Esophagus muscularis mucosa (tissue), 4 donors: ENCODE data around the gene DSC3. TPM values are rescaled to one million over a fixed set of nuclear protein-coding genes. Genes with fewer than 3 reads are reported as not detected.
A peak's percentile ranks its signal among the peaks of the same experiment; 100 is the strongest.

Experiments
- DNase-seq: peaks from one replicate; pipeline ENCODE4 v3.0.0-alpha.2; 2017; ENCODE audit errors: extremely low spot score
- H3K27ac ChIP-seq, 4 donors: fragments of 200-600 bp; sonication (generic); replicated peaks in 1 of 4; 1 replicate in 3 of 4; 2 replicates in 1 of 4; pipeline ENCODE4 v1.5.1; 2016 to 2019; ENCODE audit warnings: mild to moderate bottlenecking in 1 of 4
- H3K27me3 ChIP-seq, 4 donors: fragments of 200-600 bp; sonication (generic); one replicate each; pipeline versions ENCODE4 v1.5.1 to v1.6.0; 2016 to 2019
- H3K36me3 ChIP-seq, 4 donors: fragments of 200-600 bp; sonication (generic); one replicate each; pipeline ENCODE4 v1.5.1; 2016 to 2019
- H3K4me1 ChIP-seq, 4 donors: fragments of 200-600 bp; sonication (generic); one replicate each; pipeline ENCODE4 v1.5.1; 2016 to 2019
- H3K4me3 ChIP-seq, 4 donors: fragments of 200-600 bp; sonication (generic); 1 replicate in 2 of 4; 2 replicates in 2 of 4; pipeline ENCODE4 v1.5.1; 2016 to 2019; ENCODE audit warnings: mild to moderate bottlenecking in 4 of 4, moderate library complexity in 1 of 4
- H3K9me3 ChIP-seq, 4 donors: fragments of 200-600 bp; sonication (generic); 1 replicate in 3 of 4; 2 replicates in 1 of 4; pipeline ENCODE4 v1.5.1; 2016 to 2019
- EP300 ChIP-seq: sonication (generic); formaldehyde crosslinking; IDR thresholded peaks from one replicate; pipeline ENCODE4 v1.6.1; 2017; ENCODE audit warnings: antibody characterized with exemption
- POLR2A ChIP-seq: fragments of 450-650 bp; IDR thresholded peaks from one replicate; pipeline ENCODE4 v1.6.1; 2017; ENCODE audit warnings: antibody characterized with exemption, moderate library complexity, mild to moderate bottlenecking, low read depth
- POLR2AphosphoS5 ChIP-seq, 2 donors: sonication (generic); formaldehyde crosslinking; IDR thresholded peaks; one replicate each; pipeline ENCODE4 v1.6.1; 2017; ENCODE audit warnings: antibody characterized with exemption in 2 of 2
- WGBS: methylation state at CpG from one replicate; pipeline ENCODE4 v1.1.5; 2018; 5-methylcytosine and 5-hydroxymethylcytosine counted together
- intact Hi-C: fragments of 100-400 bp; cut with DNase I; formaldehyde crosslinking; loops from one replicate; pipeline ENCODE4 v1.15.1; 2023
- total RNA-seq, 4 donors: library from RNA; depleted of rRNA; stranded (reverse); fragments of >200 nt; gene quantifications; one replicate each; pipeline versions ENCODE4 v1.1.0 to v1.2.1, GENCODE V29; 2016
- TF ChIP-seq, protein P1 (sequence below), 3 experiments: fragments of 200-600 bp in 2 of 3; fragments of 450-650 bp in 1 of 3; sonication (generic) in 2 of 3; IDR thresholded peaks; one replicate each; pipeline ENCODE4 v1.5.1; 2017 to 2019; ENCODE audit warnings: antibody characterized with exemption in 3 of 3, mild to moderate bottlenecking in 2 of 3, moderate library complexity in 1 of 3

DSC3 gene
- under 1 TPM in 3 of 4 donors, not detected in 1; under 0.01 to 0.52 (median 0.23) TPM for total RNA-seq

DNA sequence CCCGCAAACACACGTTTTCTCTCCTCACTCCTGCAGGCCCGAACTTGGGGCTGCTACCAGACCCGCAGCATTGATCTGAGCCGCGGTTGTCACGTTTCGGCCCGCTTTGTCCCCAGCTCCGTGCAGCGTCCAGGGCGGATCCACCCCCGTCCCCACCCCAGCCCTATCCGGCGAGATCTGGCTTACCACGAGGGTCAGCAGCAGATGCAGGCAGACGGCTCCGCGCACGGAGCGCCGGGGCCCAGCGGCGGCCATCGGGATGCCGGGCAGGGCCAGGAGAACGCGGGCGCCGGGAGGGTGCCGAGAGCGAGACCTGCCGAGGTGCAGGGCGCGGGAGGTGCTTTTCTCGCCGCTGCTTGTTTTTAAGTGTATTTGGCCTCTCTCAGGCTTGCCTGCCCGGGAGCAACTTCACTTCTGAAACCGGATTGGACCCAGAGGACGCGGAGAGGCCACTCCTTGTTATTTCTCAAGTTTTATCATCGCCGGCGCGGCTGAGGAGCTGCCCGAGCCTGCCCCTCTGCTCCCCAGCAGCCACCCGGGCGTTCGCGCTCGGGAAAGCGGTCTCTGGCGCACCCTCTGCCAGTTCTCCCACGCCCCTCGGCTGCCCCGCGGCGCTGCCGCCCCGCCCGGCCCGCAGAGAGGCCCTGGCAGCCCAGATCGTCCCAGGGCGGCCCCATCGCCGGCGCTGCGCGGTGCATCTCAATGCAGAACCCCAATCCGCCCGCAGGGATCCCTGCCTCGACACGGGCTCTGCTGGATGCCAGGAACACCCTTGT lies at the start of gene DSC3:
Gene DSC3 (minus strand): TSS at position 337 of the 776 bp plus-strand sequence. CDS start 82 bp downstream, at position 255.
- peaks cover 16 to 23% (median 22%) of the 10 kb centered on the region in 4 donors for H3K4me1 ChIP-seq
- no peaks in the 10 kb centered on the region for H3K36me3 ChIP-seq
- H3K27me3 ChIP-seq = peaks cover 0 to 61% (median 37%) of the 10 kb centered on the region in 4 donors
- TF ChIP-seq, protein P1, sequence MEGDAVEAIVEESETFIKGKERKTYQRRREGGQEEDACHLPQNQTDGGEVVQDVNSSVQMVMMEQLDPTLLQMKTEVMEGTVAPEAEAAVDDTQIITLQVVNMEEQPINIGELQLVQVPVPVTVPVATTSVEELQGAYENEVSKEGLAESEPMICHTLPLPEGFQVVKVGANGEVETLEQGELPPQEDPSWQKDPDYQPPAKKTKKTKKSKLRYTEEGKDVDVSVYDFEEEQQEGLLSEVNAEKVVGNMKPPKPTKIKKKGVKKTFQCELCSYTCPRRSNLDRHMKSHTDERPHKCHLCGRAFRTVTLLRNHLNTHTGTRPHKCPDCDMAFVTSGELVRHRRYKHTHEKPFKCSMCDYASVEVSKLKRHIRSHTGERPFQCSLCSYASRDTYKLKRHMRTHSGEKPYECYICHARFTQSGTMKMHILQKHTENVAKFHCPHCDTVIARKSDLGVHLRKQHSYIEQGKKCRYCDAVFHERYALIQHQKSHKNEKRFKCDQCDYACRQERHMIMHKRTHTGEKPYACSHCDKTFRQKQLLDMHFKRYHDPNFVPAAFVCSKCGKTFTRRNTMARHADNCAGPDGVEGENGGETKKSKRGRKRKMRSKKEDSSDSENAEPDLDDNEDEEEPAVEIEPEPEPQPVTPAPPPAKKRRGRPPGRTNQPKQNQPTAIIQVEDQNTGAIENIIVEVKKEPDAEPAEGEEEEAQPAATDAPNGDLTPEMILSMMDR (IDR thresholded peaks at IDR 0.05) = no peak
- TF ChIP-seq EP300 (no peak), POLR2AphosphoS5 (IDR thresholded peaks at IDR 0.05) (no peak), POLR2A (no peak)
- 9% methylated on average over 32 of the region's 73 CpGs for WGBS
- DNase-seq = no peak
- no peak within 1 kb of the TSS for H3K27ac ChIP-seq
- H3K4me3 ChIP-seq = peak within 1 kb of the TSS; percentile 24 to 51 (median 40)
- H3K9me3 ChIP-seq = no peaks in the 10 kb centered on the region
- intact Hi-C loops = no loop called here

DNA sequence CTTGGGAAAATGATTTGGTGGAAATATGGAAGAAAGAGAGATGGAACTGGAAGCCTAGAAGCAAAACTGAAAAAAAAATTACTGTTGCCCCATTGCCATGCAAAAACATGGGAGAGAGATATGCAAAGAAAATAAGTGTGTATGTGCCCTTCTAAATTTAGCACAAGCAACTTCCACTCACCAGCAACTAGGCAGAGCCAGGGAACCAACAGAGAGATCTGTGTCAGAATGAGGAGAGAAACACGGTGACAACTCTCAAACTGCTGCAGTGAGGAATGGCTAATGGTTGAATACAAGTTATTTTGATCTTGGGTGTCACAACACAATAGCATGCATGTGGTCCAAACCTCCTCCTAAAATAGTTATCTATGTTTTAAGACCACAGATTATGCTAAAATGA lies 48.8 kb upstream of the DSC3 start:
- DNase-seq = no peak
- intact Hi-C loops = no loop called here
- no peak overlapping the region for H3K27ac ChIP-seq
- H3K9me3 ChIP-seq = no peaks in the 10 kb centered on the region
- H3K27me3 ChIP-seq = no peaks in the 10 kb centered on the region
- H3K4me3 ChIP-seq = no peak overlapping the region
- WGBS = 83% methylated on average over 1 of the region's 1 CpG
- no peaks in the 10 kb centered on the region for H3K4me1 ChIP-seq
- TF ChIP-seq, protein P1 (IDR thresholded peaks at IDR 0.05) = no peak
- peaks cover 0 to 21% (median 0%) of the 10 kb centered on the region in 4 donors for H3K36me3 ChIP-seq

DNA sequence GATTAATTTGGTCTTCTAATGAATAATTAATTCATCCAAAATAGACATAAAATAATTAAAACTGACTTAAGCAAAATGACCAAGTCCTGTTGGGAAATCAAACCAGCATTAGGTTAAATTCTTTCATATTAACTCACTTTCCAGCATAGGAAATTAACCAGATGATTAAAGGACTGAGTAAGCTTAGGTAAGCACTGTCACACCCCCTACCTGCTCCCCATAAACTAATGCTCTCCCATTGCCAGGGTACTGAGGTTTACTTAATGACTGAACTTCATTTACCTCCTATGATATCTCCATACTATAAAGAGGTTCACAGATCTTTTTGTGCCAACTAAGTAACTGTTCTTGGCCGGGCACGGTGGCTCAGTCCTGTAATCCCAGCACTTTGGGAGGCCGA lies 46.0 kb upstream of the DSC3 start:
- Histone ChIP-seq H3K36me3 (peaks cover 0 to 38% (median 0%) of the 10 kb centered on the region in 4 donors), H3K27ac (no peak overlapping the region), H3K4me1 (no peaks in the 10 kb centered on the region), H3K4me3 (no peak overlapping the region), H3K27me3 (no peaks in the 10 kb centered on the region), H3K9me3 (no peaks in the 10 kb centered on the region)
- DNase-seq = no peak
- intact Hi-C loops = no loop called here
- WGBS = 97% methylated on average over 3 of the region's 3 CpGs
- TF ChIP-seq, protein P1 (IDR thresholded peaks at IDR 0.05) = no peak
- TF ChIP-seq EP300 (no peak), POLR2A (no peak), POLR2AphosphoS5 (IDR thresholded peaks at IDR 0.05) (no peak)

DNA sequence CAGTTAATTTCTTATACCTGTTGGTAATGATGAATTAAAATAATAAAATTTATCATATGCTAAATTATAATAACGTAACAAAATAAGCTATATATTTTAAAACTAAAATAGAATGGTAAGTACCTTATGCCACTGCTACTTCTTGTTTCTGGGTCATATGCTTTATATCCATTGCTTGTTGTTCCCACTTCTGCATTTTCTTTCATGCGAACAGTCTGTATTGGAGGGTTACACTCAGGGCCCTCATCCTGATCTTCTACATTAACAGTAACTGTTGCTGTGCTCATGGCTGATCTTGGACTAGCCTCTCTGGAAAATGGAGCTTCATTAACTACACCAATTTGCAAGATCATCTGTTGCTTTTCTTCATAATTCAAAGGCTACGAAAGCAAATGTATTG lies 37.4 kb upstream of the DSC3 start:
- 85% methylated on average over 3 of the region's 3 CpGs for WGBS
- no peaks in the 10 kb centered on the region for H3K4me1 ChIP-seq
- no peak for DNase-seq
- H3K36me3 ChIP-seq = peaks cover 0 to 57% (median 0%) of the 10 kb centered on the region in 4 donors
- H3K27ac ChIP-seq = no peak overlapping the region
- H3K9me3 ChIP-seq = no peaks in the 10 kb centered on the region
- no peak for TF ChIP-seq POLR2AphosphoS5 (IDR thresholded peaks at IDR 0.05)
- no peak for TF ChIP-seq POLR2A
- no peak for TF ChIP-seq EP300
- TF ChIP-seq, protein P1 (IDR thresholded peaks at IDR 0.05) = no peak
- H3K4me3 ChIP-seq = no peak overlapping the region
- no peaks in the 10 kb centered on the region for H3K27me3 ChIP-seq
- intact Hi-C loops = no loop called here

DNA sequence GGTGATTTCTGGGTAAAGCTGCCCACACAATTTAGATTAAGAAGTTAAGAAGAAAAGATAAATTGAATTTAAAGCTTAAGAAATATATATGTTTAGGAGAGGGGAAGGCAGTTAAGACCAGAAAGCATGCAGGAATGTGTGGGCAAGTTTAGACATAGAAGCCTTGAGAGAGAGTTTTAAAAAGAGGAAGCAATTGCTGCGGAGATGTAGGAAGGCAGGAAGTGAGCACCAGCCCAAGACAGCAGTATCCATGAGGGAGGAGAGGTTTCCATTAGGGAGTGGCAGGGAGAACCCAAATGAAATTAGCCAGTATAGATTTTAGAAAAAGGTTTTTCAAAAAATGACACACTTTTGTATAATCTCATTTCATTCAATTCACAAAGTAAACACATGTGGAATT lies 35.3 kb upstream of the DSC3 start:
- no peak for DNase-seq
- H3K4me1 ChIP-seq = no peaks in the 10 kb centered on the region
- no peak overlapping the region for H3K27ac ChIP-seq
- H3K36me3 ChIP-seq = peaks cover 0 to 61% (median 0%) of the 10 kb centered on the region in 4 donors
- no peak overlapping the region for H3K4me3 ChIP-seq
- TF ChIP-seq POLR2AphosphoS5 (IDR thresholded peaks at IDR 0.05) (no peak), EP300 (no peak), POLR2A (no peak)
- TF ChIP-seq, protein P1 (IDR thresholded peaks at IDR 0.05) = no peak
- intact Hi-C loops = no loop called here
- WGBS = 68% methylated on average over 1 of the region's 1 CpG
- no peaks in the 10 kb centered on the region for H3K9me3 ChIP-seq
- H3K27me3 ChIP-seq = no peaks in the 10 kb centered on the region
